ENCODE data around the gene MTFMT. TPM values are rescaled to one million over a fixed set of nuclear protein-coding genes. Genes with fewer than 3 reads are reported as not detected.

Gene MTFMT
- total and polyA plus RNA-seq, 2 of the 13 experiments (the other 11 are each of a cell fraction or from before 2014, with no cell fraction given) = 9.9 to 23.2 TPM

GRCh38 chr15:65066635-65067316 is 37.3 kb upstream of the MTFMT start (continued):
- TF ChIP-seq ZBTB40 (IDR thresholded peaks at IDR 0.05) (no peak), ZBTB40 (CRISPR knock-in tag; IDR thresholded peaks at IDR 0.05) (no peak), HMG20A (CRISPR knock-in tag; IDR thresholded peaks at IDR 0.05; ENCODE audit: borderline replicate concordance) (no peak), ZNF432 (CRISPR knock-in tag; IDR thresholded peaks at IDR 0.05; ENCODE audit: borderline replicate concordance) (no peak), SP4 (CRISPR knock-in tag; IDR thresholded peaks at IDR 0.05) (no peak), RARG (CRISPR knock-in tag; IDR thresholded peaks at IDR 0.05; ENCODE audit: low read depth) (no peak), BRD4 (CRISPR knock-in tag; IDR thresholded peaks at IDR 0.05) (no peak), PAF1 (CRISPR knock-in tag; IDR thresholded peaks at IDR 0.05) (no peak), MIER2 (CRISPR knock-in tag; IDR thresholded peaks at IDR 0.05) (no peak), YEATS2 (CRISPR knock-in tag; IDR thresholded peaks at IDR 0.05; ENCODE audit: borderline replicate concordance) (no peak)
